Osteoblast (primary cell): Measurements from ENCODE around the gene NLN. TPM values are rescaled to one million over a fixed set of nuclear protein-coding genes. Genes with fewer than 3 reads are reported as not detected.

Experiments
- DNase-seq: peaks from one replicate; pipeline ENCODE4 v3.0.0; 2011; ENCODE audit warnings: low spot score, mixed read lengths; ENCODE audit not compliant: insufficient read length; ENCODE audit errors: missing footprints
- H2AFZ ChIP-seq: 2 replicates; pipeline ENCODE4 v1.6.0; 2011; ENCODE audit warnings: mild to moderate bottlenecking, low read length
- H3K27ac ChIP-seq: 2 replicates; pipeline ENCODE4 v1.5.1; 2011; ENCODE audit warnings: mild to moderate bottlenecking, low read depth, low read length, moderate library complexity
- H3K27me3 ChIP-seq: 2 replicates; pipeline ENCODE4 v1.6.0; 2012; ENCODE audit warnings: mild to moderate bottlenecking, control low read depth, inconsistent platforms, low read length, moderate library complexity; ENCODE audit not compliant: insufficient read depth
- H3K36me3 ChIP-seq: 2 replicates; pipeline ENCODE4 v1.5.1; 2011; ENCODE audit warnings: mild to moderate bottlenecking, low read length, control low read depth, moderate library complexity; ENCODE audit not compliant: insufficient read depth
- H3K4me1 ChIP-seq: 2 replicates; pipeline ENCODE4 v1.5.1; 2011; ENCODE audit warnings: mild to moderate bottlenecking, low read length, control low read depth, moderate library complexity; ENCODE audit not compliant: insufficient read depth
- H3K4me2 ChIP-seq: 2 replicates; pipeline ENCODE4 v1.6.0; 2011; ENCODE audit warnings: mild to moderate bottlenecking, low read length; ENCODE audit not compliant: insufficient read depth
- H3K4me3 ChIP-seq: fragments of 200-600 bp; sonication (generic); 3 replicates; pipeline ENCODE4 v1.5.1; 2012; ENCODE audit warnings: mild to moderate bottlenecking, low read length, inconsistent platforms; ENCODE audit not compliant: insufficient read depth
- H3K79me2 ChIP-seq: 2 replicates; pipeline ENCODE4 v1.6.0; 2012; ENCODE audit warnings: mild to moderate bottlenecking, low read length, control low read depth, inconsistent platforms; ENCODE audit not compliant: insufficient read depth
- H3K9me3 ChIP-seq: 2 replicates; pipeline ENCODE4 v1.5.1; 2011; ENCODE audit warnings: low read depth, low read length, control low read depth
- H4K20me1 ChIP-seq: 2 replicates; pipeline ENCODE4 v1.6.0; 2012; ENCODE audit warnings: mild to moderate bottlenecking, low read length, control low read depth; ENCODE audit not compliant: insufficient read depth
- total RNA-seq: library from RNA; depleted of rRNA; stranded (reverse); fragments of >200 nt; gene quantifications from 2 replicates; pipeline ENCODE4 v1.2.3, GENCODE V29; 2012
- TF ChIP-seq, protein P1 (sequence below): IDR thresholded peaks from 2 replicates; pipeline ENCODE4 v1.5.1; 2011; ENCODE audit warnings: mild to moderate bottlenecking, low read depth, low read length, moderate library complexity; ENCODE audit errors: extremely low read depth

NLN gene
- total RNA-seq, 1 donor = 35.5 TPM

DNA sequence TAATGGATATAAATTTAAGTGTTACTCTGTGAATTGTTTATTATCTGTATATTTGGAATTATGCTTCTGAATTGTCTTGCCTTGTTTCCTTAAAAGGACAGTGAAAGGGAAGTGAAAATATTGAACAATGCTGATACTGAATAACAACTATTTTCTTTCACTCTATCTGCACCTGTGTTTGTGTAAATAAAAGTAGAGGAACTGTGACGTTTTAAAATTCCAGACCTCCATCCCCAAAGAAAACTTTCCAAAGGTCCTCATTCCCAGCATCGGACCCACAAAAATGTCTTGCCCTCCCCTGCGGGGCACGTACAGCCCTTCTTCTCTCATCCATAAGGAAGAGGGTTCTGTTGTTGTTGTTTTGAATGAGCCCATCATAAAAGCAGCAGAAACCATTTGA, 100.0 kb downstream of the NLN start:
- H3K4me2 ChIP-seq = no peak overlapping the region
- H3K36me3 ChIP-seq = no peaks in the 10 kb centered on the region
- no peak for DNase-seq
- H3K9me3 ChIP-seq = no peaks in the 10 kb centered on the region
- H4K20me1 ChIP-seq = no peaks in the 10 kb centered on the region
- TF ChIP-seq, protein P1, sequence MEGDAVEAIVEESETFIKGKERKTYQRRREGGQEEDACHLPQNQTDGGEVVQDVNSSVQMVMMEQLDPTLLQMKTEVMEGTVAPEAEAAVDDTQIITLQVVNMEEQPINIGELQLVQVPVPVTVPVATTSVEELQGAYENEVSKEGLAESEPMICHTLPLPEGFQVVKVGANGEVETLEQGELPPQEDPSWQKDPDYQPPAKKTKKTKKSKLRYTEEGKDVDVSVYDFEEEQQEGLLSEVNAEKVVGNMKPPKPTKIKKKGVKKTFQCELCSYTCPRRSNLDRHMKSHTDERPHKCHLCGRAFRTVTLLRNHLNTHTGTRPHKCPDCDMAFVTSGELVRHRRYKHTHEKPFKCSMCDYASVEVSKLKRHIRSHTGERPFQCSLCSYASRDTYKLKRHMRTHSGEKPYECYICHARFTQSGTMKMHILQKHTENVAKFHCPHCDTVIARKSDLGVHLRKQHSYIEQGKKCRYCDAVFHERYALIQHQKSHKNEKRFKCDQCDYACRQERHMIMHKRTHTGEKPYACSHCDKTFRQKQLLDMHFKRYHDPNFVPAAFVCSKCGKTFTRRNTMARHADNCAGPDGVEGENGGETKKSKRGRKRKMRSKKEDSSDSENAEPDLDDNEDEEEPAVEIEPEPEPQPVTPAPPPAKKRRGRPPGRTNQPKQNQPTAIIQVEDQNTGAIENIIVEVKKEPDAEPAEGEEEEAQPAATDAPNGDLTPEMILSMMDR = no peak
- H3K4me1 ChIP-seq = peaks cover 7% of the 10 kb centered on the region
- H3K4me3 ChIP-seq = no peak overlapping the region
- no peaks in the 10 kb centered on the region for H3K27me3 ChIP-seq
- no peak overlapping the region for H2AFZ ChIP-seq
- no peaks in the 10 kb centered on the region for H3K79me2 ChIP-seq
- no peak overlapping the region for H3K27ac ChIP-seq

DNA sequence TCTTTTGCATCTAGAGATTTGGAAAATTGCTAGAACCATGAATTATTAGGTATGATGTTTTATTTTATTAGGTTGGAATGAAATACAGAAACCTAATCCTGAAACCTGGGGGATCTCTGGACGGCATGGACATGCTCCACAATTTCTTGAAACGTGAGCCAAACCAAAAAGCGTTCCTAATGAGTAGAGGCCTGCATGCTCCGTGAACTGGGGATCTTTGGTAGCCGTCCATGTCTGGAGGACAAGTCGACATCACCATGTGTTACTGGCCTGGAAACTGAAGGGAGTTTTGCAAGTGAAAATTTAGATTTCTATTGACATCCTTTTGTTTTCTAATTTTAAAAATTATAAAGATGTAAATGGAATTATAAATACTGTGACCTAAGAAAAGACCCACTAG, 100.7 kb downstream of the NLN start:
- no peaks in the 10 kb centered on the region for H3K36me3 ChIP-seq
- H3K4me2 ChIP-seq = no peak overlapping the region
- no peak overlapping the region for H3K4me3 ChIP-seq
- no peak for DNase-seq
- H3K9me3 ChIP-seq = no peaks in the 10 kb centered on the region
- H3K27ac ChIP-seq = peak overlapping the region; percentile 19
- H3K79me2 ChIP-seq = no peaks in the 10 kb centered on the region
- TF ChIP-seq, protein P1 = no peak
- H4K20me1 ChIP-seq = no peaks in the 10 kb centered on the region
- H3K27me3 ChIP-seq = no peaks in the 10 kb centered on the region
- peaks cover 8% of the 10 kb centered on the region for H3K4me1 ChIP-seq
- no peak overlapping the region for H2AFZ ChIP-seq

DNA sequence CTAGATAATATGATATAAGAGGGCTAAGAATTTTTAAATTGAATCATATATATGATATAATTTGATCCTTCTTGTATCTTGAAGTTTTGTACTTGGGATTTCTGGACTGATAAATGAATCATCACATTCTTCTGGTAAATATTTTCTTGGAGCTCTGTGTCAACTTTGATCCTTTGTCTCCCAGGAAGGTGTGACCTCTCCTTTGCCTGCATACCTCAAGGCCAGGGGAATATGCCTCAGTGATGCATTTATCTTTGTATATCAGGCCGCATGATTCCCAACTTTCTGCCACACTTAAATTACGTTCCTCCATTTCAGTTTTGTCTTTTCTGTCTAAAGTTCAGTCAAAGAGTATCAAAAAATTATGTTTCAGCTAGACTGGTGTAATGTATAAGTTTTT, 101.2 kb downstream of the NLN start:
- DNase-seq = no peak
- H3K9me3 ChIP-seq = no peaks in the 10 kb centered on the region
- no peak overlapping the region for H3K4me2 ChIP-seq
- no peaks in the 10 kb centered on the region for H4K20me1 ChIP-seq
- TF ChIP-seq, protein P1 = no peak
- H3K27me3 ChIP-seq = no peaks in the 10 kb centered on the region
- no peak overlapping the region for H3K4me3 ChIP-seq
- H3K4me1 ChIP-seq = peaks cover 13% of the 10 kb centered on the region
- H3K79me2 ChIP-seq = no peaks in the 10 kb centered on the region
- H3K36me3 ChIP-seq = no peaks in the 10 kb centered on the region
- no peak overlapping the region for H3K27ac ChIP-seq
- no peak overlapping the region for H2AFZ ChIP-seq

DNA sequence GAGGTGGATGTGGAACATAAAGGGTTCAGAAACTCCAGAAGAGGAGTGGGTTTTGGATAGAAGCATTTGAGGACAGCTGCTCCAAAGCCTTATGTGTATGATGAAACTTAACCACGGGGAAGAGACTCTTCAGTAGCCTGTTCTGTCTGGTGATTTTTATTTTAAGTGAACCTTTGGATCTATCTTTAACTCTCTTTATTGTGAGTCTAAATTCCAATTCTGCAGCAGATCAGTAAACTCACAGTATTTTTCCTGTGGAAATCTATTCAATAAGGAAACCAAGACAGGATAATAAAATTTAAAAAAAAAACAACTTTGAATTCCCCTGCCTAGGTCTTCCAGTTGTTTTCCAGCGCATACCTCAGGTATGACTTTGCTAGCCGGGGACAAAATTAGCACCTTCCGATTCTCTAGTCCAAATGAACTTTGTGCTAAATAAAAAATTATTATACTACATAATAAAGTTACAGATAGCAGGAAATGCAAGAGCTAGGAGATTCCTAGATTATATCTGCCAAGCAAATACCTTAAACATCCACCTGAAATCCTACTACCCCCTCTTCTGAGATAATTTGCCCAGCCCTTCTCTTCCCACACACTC, 101.9 kb downstream of the NLN start:
- Histone ChIP-seq H3K27ac (no peak overlapping the region), H3K4me1 (peaks cover 15% of the 10 kb centered on the region), H3K27me3 (no peaks in the 10 kb centered on the region), H4K20me1 (no peaks in the 10 kb centered on the region), H3K36me3 (no peaks in the 10 kb centered on the region), H3K4me3 (no peak overlapping the region), H3K4me2 (no peak overlapping the region), H3K79me2 (no peaks in the 10 kb centered on the region), H2AFZ (no peak overlapping the region), H3K9me3 (no peaks in the 10 kb centered on the region)
- DNase-seq = no peak
- TF ChIP-seq, protein P1 = no peak
